ENCODE results near the gene CACNA1C. TPM values are rescaled to one million over a fixed set of nuclear protein-coding genes. Genes with fewer than 3 reads are reported as not detected.
"Not testable (repeated sequence)": the region's sequence is repeated elsewhere in the genome, so short reads cannot be mapped to it uniquely, and the experiment has no call there.

Gene CACNA1C
- total RNA-seq, 2 donors from 2014 or later: 0.84 to 10.2 TPM

- no peak overlapping the region for H3K9ac ChIP-seq (ENCODE audit: low read depth in 2 of 2, low read length in 2 of 2)
- no peaks in the 10 kb centered on the region for H3K9me3 ChIP-seq
- H3K36me3 ChIP-seq: no peaks in the 10 kb centered on the region
- no peaks in the 10 kb centered on the region for H3K27me3 ChIP-seq
- H3K4me3 ChIP-seq: no peak overlapping the region
- intact Hi-C loops (cut with DNase I): no loop called here
- H3K27ac ChIP-seq: no peak overlapping the region
- no peaks in the 10 kb centered on the region for H3K4me1 ChIP-seq
- no peak for TF ChIP-seq CTCF (IDR thresholded peaks at IDR 0.05)
- DNase-seq: no peak
These were observed 44.8 kb downstream of the CACNA1C start for GRCh38 chr12:2097617-2098016.

GRCh38 chr12:2098852-2099251 lies 46.1 kb downstream of the CACNA1C start:
- no peak for TF ChIP-seq CTCF (IDR thresholded peaks at IDR 0.05)
- intact Hi-C loops (cut with DNase I): no loop called here
- Histone ChIP-seq H3K27ac (no peak overlapping the region), H3K36me3 (no peaks in the 10 kb centered on the region), H3K9me3 (no peaks in the 10 kb centered on the region), H3K4me1 (no peaks in the 10 kb centered on the region), H3K27me3 (no peaks in the 10 kb centered on the region), H3K9ac (ENCODE audit: low read depth in 2 of 2, low read length in 2 of 2) (no peak overlapping the region), H3K4me3 (no peak overlapping the region)
- no peak for DNase-seq

- H3K27ac ChIP-seq: no peak overlapping the region
- TF ChIP-seq CTCF (IDR thresholded peaks at IDR 0.05): no peak
- no peak overlapping the region for H3K4me3 ChIP-seq
- H3K9ac ChIP-seq (ENCODE audit: low read depth in 2 of 2, low read length in 2 of 2): no peak overlapping the region
- intact Hi-C loops (cut with DNase I): no loop called here
- no peaks in the 10 kb centered on the region for H3K4me1 ChIP-seq
- DNase-seq: no peak
- H3K27me3 ChIP-seq: no peaks in the 10 kb centered on the region
- H3K9me3 ChIP-seq: no peaks in the 10 kb centered on the region
- H3K36me3 ChIP-seq: no peaks in the 10 kb centered on the region
These were observed 46.8 kb downstream of the CACNA1C start for GRCh38 chr12:2099595-2099994.

GRCh38 chr12:2101359-2101758 lies 48.6 kb downstream of the CACNA1C start:
- no peaks in the 10 kb centered on the region for H3K36me3 ChIP-seq
- intact Hi-C loops (cut with DNase I): no loop called here
- no peak overlapping the region for H3K27ac ChIP-seq
- no peak overlapping the region for H3K9ac ChIP-seq (ENCODE audit: low read depth in 2 of 2, low read length in 2 of 2)
- no peaks in the 10 kb centered on the region for H3K4me1 ChIP-seq
- H3K27me3 ChIP-seq: no peaks in the 10 kb centered on the region
- no peak for TF ChIP-seq CTCF (IDR thresholded peaks at IDR 0.05)
- H3K4me3 ChIP-seq: no peak overlapping the region
- no peaks in the 10 kb centered on the region for H3K9me3 ChIP-seq
- DNase-seq: no peak

- Histone ChIP-seq H3K9ac (ENCODE audit: low read depth in 2 of 2, low read length in 2 of 2) (no peak overlapping the region), H3K36me3 (no peaks in the 10 kb centered on the region), H3K4me3 (no peak overlapping the region), H3K9me3 (no peaks in the 10 kb centered on the region), H3K4me1 (no peaks in the 10 kb centered on the region), H3K27me3 (no peaks in the 10 kb centered on the region), H3K27ac (no peak overlapping the region)
- no peak for DNase-seq
- intact Hi-C loops (cut with DNase I): no loop called here
- no peak for TF ChIP-seq CTCF (IDR thresholded peaks at IDR 0.05)
These were observed 49.0 kb downstream of the CACNA1C start for GRCh38 chr12:2101771-2102170.

- H3K9ac ChIP-seq (ENCODE audit: low read depth in 2 of 2, low read length in 2 of 2); H3K27ac ChIP-seq; H3K9me3 ChIP-seq; H3K4me3 ChIP-seq; DNase-seq; intact Hi-C loops (cut with DNase I); H3K27me3 ChIP-seq; H3K36me3 ChIP-seq; H3K4me1 ChIP-seq: not testable (repeated sequence)
These were observed 49.9 kb downstream of the CACNA1C start for GRCh38 chr12:2102736-2103135.

- H3K36me3 ChIP-seq; H3K4me1 ChIP-seq; intact Hi-C loops (cut with DNase I); DNase-seq; H3K27me3 ChIP-seq; H3K9ac ChIP-seq (ENCODE audit: low read depth in 2 of 2, low read length in 2 of 2); H3K9me3 ChIP-seq; H3K27ac ChIP-seq; H3K4me3 ChIP-seq: not testable (repeated sequence)
These were observed 52.6 kb downstream of the CACNA1C start for GRCh38 chr12:2105387-2105786.
